Esophagus muscularis mucosa (tissue), 4 donors: Measurements from ENCODE around the gene DBF4B. TPM values are rescaled to one million over a fixed set of nuclear protein-coding genes. Genes with fewer than 3 reads are reported as not detected.
A peak's percentile ranks its signal among the peaks of the same experiment; 100 is the strongest.

Experiments used
- DNase-seq: peaks from one replicate; pipeline ENCODE4 v3.0.0-alpha.2; 2017; ENCODE audit errors: extremely low spot score
- H3K27ac ChIP-seq, 4 donors: fragments of 200-600 bp; sonication (generic); replicated peaks in 1 of 4; 1 replicate in 3 of 4; 2 replicates in 1 of 4; pipeline ENCODE4 v1.5.1; 2016 to 2019; ENCODE audit warnings: mild to moderate bottlenecking in 1 of 4
- H3K27me3 ChIP-seq, 4 donors: fragments of 200-600 bp; sonication (generic); one replicate each; pipeline versions ENCODE4 v1.5.1 to v1.6.0; 2016 to 2019
- H3K36me3 ChIP-seq, 4 donors: fragments of 200-600 bp; sonication (generic); one replicate each; pipeline ENCODE4 v1.5.1; 2016 to 2019
- H3K4me1 ChIP-seq, 4 donors: fragments of 200-600 bp; sonication (generic); one replicate each; pipeline ENCODE4 v1.5.1; 2016 to 2019
- H3K4me3 ChIP-seq, 4 donors: fragments of 200-600 bp; sonication (generic); 1 replicate in 2 of 4; 2 replicates in 2 of 4; pipeline ENCODE4 v1.5.1; 2016 to 2019; ENCODE audit warnings: mild to moderate bottlenecking in 4 of 4, moderate library complexity in 1 of 4
- H3K9me3 ChIP-seq, 4 donors: fragments of 200-600 bp; sonication (generic); 1 replicate in 3 of 4; 2 replicates in 1 of 4; pipeline ENCODE4 v1.5.1; 2016 to 2019
- EP300 ChIP-seq: sonication (generic); formaldehyde crosslinking; IDR thresholded peaks from one replicate; pipeline ENCODE4 v1.6.1; 2017; ENCODE audit warnings: antibody characterized with exemption
- POLR2A ChIP-seq: fragments of 450-650 bp; IDR thresholded peaks from one replicate; pipeline ENCODE4 v1.6.1; 2017; ENCODE audit warnings: antibody characterized with exemption, moderate library complexity, mild to moderate bottlenecking, low read depth
- POLR2AphosphoS5 ChIP-seq, 2 donors: sonication (generic); formaldehyde crosslinking; IDR thresholded peaks; one replicate each; pipeline ENCODE4 v1.6.1; 2017; ENCODE audit warnings: antibody characterized with exemption in 2 of 2
- WGBS: methylation state at CpG from one replicate; pipeline ENCODE4 v1.1.5; 2018; 5-methylcytosine and 5-hydroxymethylcytosine counted together
- intact Hi-C: fragments of 100-400 bp; cut with DNase I; formaldehyde crosslinking; loops from one replicate; pipeline ENCODE4 v1.15.1; 2023
- total RNA-seq, 4 donors: library from RNA; depleted of rRNA; stranded (reverse); fragments of >200 nt; gene quantifications; one replicate each; pipeline versions ENCODE4 v1.1.0 to v1.2.1, GENCODE V29; 2016
- TF ChIP-seq, protein P1 (sequence below), 3 experiments: fragments of 200-600 bp in 2 of 3; fragments of 450-650 bp in 1 of 3; sonication (generic) in 2 of 3; IDR thresholded peaks; one replicate each; pipeline ENCODE4 v1.5.1; 2017 to 2019; ENCODE audit warnings: antibody characterized with exemption in 3 of 3, mild to moderate bottlenecking in 2 of 3, moderate library complexity in 1 of 3

Gene DBF4B
- total RNA-seq, 4 donors from 2014 or later = 3.7 to 7.5 (median 5.2) TPM

DNA sequence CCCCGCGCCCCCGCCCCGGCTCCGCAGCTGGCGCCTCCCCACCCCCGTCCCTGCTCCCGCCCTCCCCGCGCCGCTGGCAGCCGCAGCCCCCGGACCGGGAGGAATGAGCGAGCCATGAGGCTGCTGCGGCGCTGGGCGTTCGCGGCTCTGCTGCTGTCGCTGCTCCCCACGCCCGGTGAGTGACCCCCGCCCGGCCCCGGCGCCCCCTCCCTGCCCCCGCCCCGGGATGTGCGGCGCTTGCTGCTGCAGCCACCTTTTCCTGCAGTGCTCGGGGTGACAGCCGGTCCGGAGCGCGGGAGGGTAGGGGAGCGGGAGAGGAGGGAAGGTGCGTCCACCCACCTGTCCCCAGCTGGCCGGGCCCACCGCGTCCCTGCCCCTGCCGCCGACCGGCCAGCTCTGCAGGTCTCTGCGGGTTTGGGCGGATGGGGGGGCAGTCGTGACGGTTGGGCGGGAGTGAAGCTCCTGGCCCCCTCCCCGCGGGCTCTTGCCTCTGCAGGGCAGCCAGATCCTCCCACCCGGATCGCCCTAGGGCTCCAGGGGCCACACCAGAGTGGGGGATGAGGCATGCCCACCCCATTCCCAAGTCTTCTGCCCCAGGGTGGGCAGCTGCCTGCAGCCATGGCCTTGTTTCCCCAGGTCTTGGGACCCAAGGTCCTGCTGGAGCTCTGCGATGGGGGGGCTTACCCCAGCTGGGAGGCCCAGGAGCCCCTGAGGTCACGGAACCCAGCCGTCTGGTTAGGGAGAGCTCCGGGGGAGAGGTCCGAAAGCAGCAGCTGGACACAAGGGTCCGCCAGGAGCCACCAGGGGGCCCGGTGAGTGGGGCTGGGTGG, 50.8 kb downstream of the DBF4B start:
- Histone ChIP-seq H3K27ac (no peak overlapping the region), H3K9me3 (no peaks in the 10 kb centered on the region), H3K27me3 (peaks cover 0 to 56% (median 22%) of the 10 kb centered on the region in 4 donors), H3K4me1 (peaks cover 15 to 22% (median 17%) of the 10 kb centered on the region in 4 donors), H3K4me3 (peak overlapping the region; percentile 56 to 63 (median 58)), H3K36me3 (no peaks in the 10 kb centered on the region)
- intact Hi-C loops = no loop called here
- TF ChIP-seq, protein P1, sequence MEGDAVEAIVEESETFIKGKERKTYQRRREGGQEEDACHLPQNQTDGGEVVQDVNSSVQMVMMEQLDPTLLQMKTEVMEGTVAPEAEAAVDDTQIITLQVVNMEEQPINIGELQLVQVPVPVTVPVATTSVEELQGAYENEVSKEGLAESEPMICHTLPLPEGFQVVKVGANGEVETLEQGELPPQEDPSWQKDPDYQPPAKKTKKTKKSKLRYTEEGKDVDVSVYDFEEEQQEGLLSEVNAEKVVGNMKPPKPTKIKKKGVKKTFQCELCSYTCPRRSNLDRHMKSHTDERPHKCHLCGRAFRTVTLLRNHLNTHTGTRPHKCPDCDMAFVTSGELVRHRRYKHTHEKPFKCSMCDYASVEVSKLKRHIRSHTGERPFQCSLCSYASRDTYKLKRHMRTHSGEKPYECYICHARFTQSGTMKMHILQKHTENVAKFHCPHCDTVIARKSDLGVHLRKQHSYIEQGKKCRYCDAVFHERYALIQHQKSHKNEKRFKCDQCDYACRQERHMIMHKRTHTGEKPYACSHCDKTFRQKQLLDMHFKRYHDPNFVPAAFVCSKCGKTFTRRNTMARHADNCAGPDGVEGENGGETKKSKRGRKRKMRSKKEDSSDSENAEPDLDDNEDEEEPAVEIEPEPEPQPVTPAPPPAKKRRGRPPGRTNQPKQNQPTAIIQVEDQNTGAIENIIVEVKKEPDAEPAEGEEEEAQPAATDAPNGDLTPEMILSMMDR (IDR thresholded peaks at IDR 0.05) = no peak
- TF ChIP-seq POLR2A = no peak
- TF ChIP-seq EP300 = no peak
- TF ChIP-seq POLR2AphosphoS5 (IDR thresholded peaks at IDR 0.05) = no peak
- 27% methylated on average over 3 of the region's 60 CpGs for WGBS
- DNase-seq = no peak

DNA sequence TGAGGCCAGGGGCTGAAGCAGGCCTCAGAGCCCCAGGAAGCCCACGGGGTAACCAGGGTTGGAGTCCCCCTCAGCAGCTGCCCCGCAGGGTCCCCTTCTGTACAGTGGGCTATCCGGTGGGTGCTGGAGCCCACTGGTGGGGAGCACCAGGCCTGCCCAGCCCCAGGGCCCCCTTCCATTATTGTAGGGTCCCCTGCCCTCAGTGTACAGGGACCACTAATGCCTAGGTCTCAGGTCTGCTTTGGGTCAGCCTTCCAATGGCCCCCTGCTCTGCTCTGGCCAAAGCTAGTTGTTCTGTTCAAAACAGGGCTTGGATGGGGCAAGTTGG, 51.4 kb downstream of the DBF4B start:
- H3K27ac ChIP-seq = no peak overlapping the region
- DNase-seq = no peak
- peaks cover 0 to 61% (median 22%) of the 10 kb centered on the region in 4 donors for H3K27me3 ChIP-seq
- peak overlapping the region in 1 of 4 donors; percentile 59 for H3K4me3 ChIP-seq
- no peaks in the 10 kb centered on the region for H3K9me3 ChIP-seq
- intact Hi-C loops = no loop called here
- peaks cover 15 to 22% (median 17%) of the 10 kb centered on the region in 4 donors for H3K4me1 ChIP-seq
- H3K36me3 ChIP-seq = no peaks in the 10 kb centered on the region
- TF ChIP-seq, protein P1 (IDR thresholded peaks at IDR 0.05) = no peak
- no peak for TF ChIP-seq EP300
- TF ChIP-seq POLR2AphosphoS5 (IDR thresholded peaks at IDR 0.05) = no peak
- no peak for TF ChIP-seq POLR2A
- WGBS = 71% methylated on average over 2 of the region's 3 CpGs

DNA sequence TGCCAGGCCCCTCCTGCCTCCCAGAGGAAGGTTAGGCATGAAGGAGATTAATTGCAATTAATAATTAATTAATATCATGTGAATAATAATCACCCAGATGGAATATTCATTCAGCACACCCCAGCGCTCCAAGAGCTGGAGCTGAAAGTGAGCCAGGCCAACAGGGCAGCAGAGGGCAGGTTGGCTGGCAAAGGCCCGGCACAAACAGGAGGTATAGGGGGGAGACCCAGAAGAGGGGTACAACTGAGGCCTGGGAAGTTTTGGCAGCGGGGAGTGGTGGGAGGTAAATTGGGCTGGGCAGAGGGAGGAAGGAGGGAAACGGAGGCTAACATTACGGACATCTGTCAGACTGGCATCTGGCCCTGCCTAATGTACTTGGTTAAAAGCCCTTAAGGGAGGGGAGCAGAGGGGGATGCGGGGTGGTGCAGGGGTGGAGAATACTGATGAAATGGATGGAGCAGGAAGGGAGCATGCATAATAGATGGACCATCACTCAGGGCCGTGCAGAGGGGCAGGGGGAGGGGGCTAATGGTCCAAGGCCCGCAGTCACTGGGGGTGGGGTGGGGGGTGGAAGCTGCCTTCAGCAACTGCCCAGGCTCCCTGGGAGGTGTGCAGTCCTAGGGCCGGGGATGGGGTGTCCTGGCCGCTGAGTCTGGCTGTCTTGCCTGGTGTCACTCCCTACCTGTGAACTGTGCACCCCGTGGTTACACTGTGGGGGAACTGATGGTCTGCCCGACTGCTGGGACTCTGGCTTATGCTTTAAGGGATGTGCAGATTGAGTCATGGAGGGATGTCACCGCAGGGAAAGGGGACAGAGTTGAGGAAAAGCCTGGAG, 52.2 kb downstream of the DBF4B start:
- peaks cover 0 to 64% (median 22%) of the 10 kb centered on the region in 4 donors for H3K27me3 ChIP-seq
- intact Hi-C loops = no loop called here
- WGBS = 80% methylated on average over 13 of the region's 13 CpGs

GRCh38 chr17:44761932-44762810, 53.7 kb downstream of the DBF4B start:
- Histone ChIP-seq H3K4me3 (no peak overlapping the region), H3K27me3 (peaks cover 0 to 60% (median 22%) of the 10 kb centered on the region in 4 donors), H3K4me1 (peaks cover 15 to 22% (median 17%) of the 10 kb centered on the region in 4 donors), H3K36me3 (no peaks in the 10 kb centered on the region), H3K9me3 (no peaks in the 10 kb centered on the region), H3K27ac (no peak overlapping the region)
- TF ChIP-seq POLR2AphosphoS5 (IDR thresholded peaks at IDR 0.05) (no peak), POLR2A (no peak), EP300 (no peak)
- TF ChIP-seq, protein P1 (IDR thresholded peaks at IDR 0.05) = no peak
- WGBS = 79% methylated on average over 16 of the region's 17 CpGs
- no peak for DNase-seq
- intact Hi-C loops = no loop called here

More for the DNA sequence above, 52.2 kb downstream of the DBF4B start:
- H3K4me1 ChIP-seq = peaks cover 15 to 22% (median 17%) of the 10 kb centered on the region in 4 donors
- TF ChIP-seq POLR2AphosphoS5 (IDR thresholded peaks at IDR 0.05) (no peak), EP300 (no peak), POLR2A (no peak)
- TF ChIP-seq, protein P1 (IDR thresholded peaks at IDR 0.05) = no peak
- DNase-seq = no peak
- H3K36me3 ChIP-seq = no peaks in the 10 kb centered on the region
- H3K4me3 ChIP-seq = no peak overlapping the region
- no peaks in the 10 kb centered on the region for H3K9me3 ChIP-seq
- no peak overlapping the region for H3K27ac ChIP-seq
